PC-3 (cell line): ENCODE results near the gene ADAMTS15. TPM values are rescaled to one million over a fixed set of nuclear protein-coding genes. Genes with fewer than 3 reads are reported as not detected.

Source experiments
- ATAC-seq: fragments of 200-7000 bp; cut with Tn5 transposase; 2 replicates; pipeline ENCODE4 v1.9.1; 2020; ENCODE audit warnings: mild to moderate bottlenecking, moderate library complexity
- BruUV-seq: library from RNA; stranded (reverse); fragments of 400-500 nt; replicated peaks from 2 replicates; lab custom pipeline; 2021; lab: Mats Ljungman, UMichigan
- CTCF ChIA-PET: fragments of 300-600 bp; sonication (Branson Sonifier 250); formaldehyde crosslinking; loops from one replicate; lab custom pipeline; 2022; ENCODE audit warnings: antibody characterized with exemption; lab: Charles Lee
- POLR2A ChIA-PET: fragments of 300-600 bp; sonication (Branson Sonifier 250); formaldehyde crosslinking; loops from one replicate; lab custom pipeline; 2022; ENCODE audit warnings: antibody characterized with exemption; ENCODE audit not compliant: unreplicated experiment; lab: Charles Lee
- DNase-seq: peaks from one replicate; pipeline ENCODE4 v3.0.0-alpha.2; 2015
- H2AFZ ChIP-seq: fragments of 300-600 bp; sonication (generic); 2 replicates; pipeline ENCODE4 v1.6.0; 2016; ENCODE audit warnings: antibody characterized with exemption, low read length
- H3F3A ChIP-seq: fragments of 300-600 bp; sonication (generic); one replicate; pipeline ENCODE4 v1.6.0; 2017; ENCODE audit warnings: antibody characterized with exemption, low read length, control low read depth, mild to moderate bottlenecking; ENCODE audit not compliant: unreplicated experiment
- H3K27ac ChIP-seq: fragments of 300-600 bp; sonication (generic); 2 replicates; pipeline ENCODE4 v1.5.1; 2016; ENCODE audit warnings: mild to moderate bottlenecking, low read length
- H3K27me3 ChIP-seq: fragments of 300-600 bp; sonication (generic); 2 replicates; pipeline ENCODE4 v1.6.1; 2016; ENCODE audit warnings: low read length, mixed read lengths
- H3K36me3 ChIP-seq: fragments of 300-600 bp; sonication (generic); 2 replicates; pipeline ENCODE4 v1.6.1; 2016; ENCODE audit warnings: low read depth, mixed run types, low read length, mixed read lengths
- H3K4me1 ChIP-seq: fragments of 300-600 bp; sonication (generic); 2 replicates; pipeline ENCODE4 v1.5.1; 2016; ENCODE audit warnings: low read length; ENCODE audit not compliant: insufficient read depth
- H3K4me2 ChIP-seq: fragments of 300-600 bp; sonication (generic); 2 replicates; pipeline ENCODE4 v1.6.0; 2016; ENCODE audit warnings: low read length
- H3K4me3 ChIP-seq: fragments of 300-600 bp; sonication (generic); 2 replicates; pipeline ENCODE4 v1.5.1; 2016; ENCODE audit warnings: mild to moderate bottlenecking, low read length, mixed read lengths
- H3K79me2 ChIP-seq: fragments of 300-600 bp; sonication (generic); 2 replicates; pipeline ENCODE4 v1.6.1; 2017; ENCODE audit warnings: low read length, mixed read lengths
- H3K9ac ChIP-seq: fragments of 300-600 bp; sonication (generic); 2 replicates; pipeline ENCODE4 v1.6.0; 2016; ENCODE audit warnings: mild to moderate bottlenecking, low read length
- H3K9me2 ChIP-seq: fragments of 300-600 bp; sonication (generic); replicated peaks from 2 replicates; pipeline ENCODE4 v1.6.1; 2016; ENCODE audit warnings: mixed run types, low read length, mixed read lengths
- H3K9me3 ChIP-seq: fragments of 300-600 bp; sonication (generic); 2 replicates; pipeline ENCODE4 v1.6.1; 2016; ENCODE audit warnings: low read length, mixed read lengths
- H4K20me1 ChIP-seq: fragments of 300-600 bp; sonication (generic); 2 replicates; pipeline ENCODE4 v1.6.1; 2016; ENCODE audit warnings: low read length, mixed read lengths
- CTCF ChIP-seq: fragments of 300-600 bp; sonication (generic); conservative IDR thresholded peaks from 2 replicates; pipeline ENCODE4 v1.5.1; 2017; ENCODE audit warnings: antibody characterized with exemption, low read depth, mild to moderate bottlenecking, low read length
- EZH2 ChIP-seq: fragments of 300-600 bp; sonication (generic); IDR thresholded peaks from one replicate; pipeline ENCODE4 v1.6.1; 2017; ENCODE audit warnings: antibody characterized with exemption, mild to moderate bottlenecking, low read length; ENCODE audit not compliant: unreplicated experiment
- EZH2phosphoT487 ChIP-seq: fragments of 300-600 bp; sonication (generic); IDR thresholded peaks from 2 replicates; pipeline ENCODE4 v1.6.1; 2018; ENCODE audit warnings: mild to moderate bottlenecking, antibody characterized with exemption, low read length, borderline replicate concordance
- intact Hi-C: fragments of 100-400 bp; cut with micrococcal nuclease; formaldehyde crosslinking; loops from 2 replicates; pipeline ENCODE4 v1.9.0; 2023
- total RNA-seq: library from RNA; depleted of rRNA; stranded (reverse); fragments of >200 nt; gene quantifications from 2 replicates; pipeline ENCODE4 v1.2.3, GENCODE V29; 2014

Gene ADAMTS15
- total RNA-seq, 1 experiment from 2014 or later, result 16.8 TPM

DNA sequence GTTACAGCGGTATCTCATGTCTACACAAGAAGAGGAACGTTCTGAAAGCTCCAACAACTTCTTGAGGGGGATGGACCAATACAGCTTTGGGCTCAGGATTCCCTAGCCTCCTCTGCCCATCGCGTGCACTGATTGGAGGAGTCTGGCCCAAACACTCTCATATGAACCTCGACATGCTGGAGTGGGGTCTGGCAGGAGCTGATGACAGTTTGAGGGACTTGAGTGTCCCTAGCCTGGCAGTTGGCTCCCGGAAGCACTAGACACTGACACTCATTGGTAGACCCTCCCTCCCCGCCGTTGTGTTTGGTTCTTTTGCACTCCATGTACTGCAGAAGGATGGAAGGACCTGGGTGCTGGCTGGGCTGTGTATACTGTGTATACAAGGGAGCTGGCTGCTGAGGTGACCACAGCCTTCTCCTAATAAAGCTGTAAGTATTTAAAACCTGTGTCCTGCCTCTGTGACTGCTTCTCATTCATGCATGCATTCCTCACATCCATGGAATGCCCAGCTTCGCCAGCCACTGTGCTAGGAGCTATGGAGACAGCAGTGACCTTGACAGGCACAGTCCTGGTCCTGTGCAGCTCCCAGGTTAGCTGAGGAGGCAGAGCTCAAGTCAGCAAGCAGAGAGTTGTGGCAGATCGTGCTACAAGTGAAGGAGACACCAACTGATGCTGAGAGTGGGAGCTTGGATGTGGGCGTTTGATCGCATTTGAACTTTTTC, 27.9 kb downstream of the ADAMTS15 start:
- intact Hi-C loops, result no loop called here
- no TSS peak for BruUV-seq
- no peaks in the 10 kb centered on the region for H3K9me2 ChIP-seq
- no peaks in the 10 kb centered on the region for H3F3A ChIP-seq
- H2AFZ ChIP-seq, result no peak overlapping the region
- H3K9me3 ChIP-seq, result no peaks in the 10 kb centered on the region
- H3K9ac ChIP-seq, result no peak overlapping the region
- H3K79me2 ChIP-seq, result no peaks in the 10 kb centered on the region
- H3K36me3 ChIP-seq, result peaks cover 17% of the 10 kb centered on the region
- ChIA-PET POLR2A (no interaction called here), CTCF (interaction anchor here (0.7 kb wide), 1 partner anchor 385 kb away, joined by 3 read pairs; no protein-coding TSS in a partner anchor)
- H3K4me1 ChIP-seq, result peaks cover 18% of the 10 kb centered on the region
- ATAC-seq (no peak), DNase-seq (no peak)
- no peak overlapping the region for H3K4me2 ChIP-seq
- H3K4me3 ChIP-seq, result no peak overlapping the region
- no peaks in the 10 kb centered on the region for H3K27me3 ChIP-seq
- no peak overlapping the region for H3K27ac ChIP-seq
- H4K20me1 ChIP-seq, result no peaks in the 10 kb centered on the region
- no peak for TF ChIP-seq EZH2
- no peak for TF ChIP-seq CTCF

DNA sequence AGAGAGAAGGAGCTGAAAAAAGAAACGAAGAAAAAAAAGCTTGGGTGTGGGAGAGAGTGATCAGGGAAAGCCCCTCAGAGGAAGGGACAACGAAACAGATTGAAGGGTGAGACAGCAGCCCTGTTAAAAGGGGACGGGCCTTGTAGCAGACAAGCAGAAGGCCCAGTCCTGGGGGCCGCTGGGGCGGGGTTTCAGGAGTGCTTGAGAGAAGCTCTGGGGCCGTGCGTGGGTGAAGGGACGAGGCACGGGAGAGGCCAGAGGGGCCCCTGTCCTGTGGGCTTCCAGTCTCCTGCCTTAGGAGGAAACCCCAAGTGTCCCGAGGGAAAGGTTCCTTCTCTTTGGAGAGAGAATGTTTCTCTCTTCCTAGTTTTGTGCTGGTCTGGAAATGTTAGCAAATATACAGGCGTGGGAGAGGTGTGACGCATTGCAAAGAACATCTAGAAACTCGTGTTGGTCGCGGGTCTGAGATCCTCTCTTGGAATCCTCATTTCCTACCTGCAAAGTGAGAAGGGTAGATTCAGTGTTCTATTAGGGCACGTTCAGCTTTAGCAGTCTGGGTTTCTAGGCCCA, 28.6 kb downstream of the ADAMTS15 start:
- Histone ChIP-seq H3K4me3 (no peak overlapping the region), H3K9me3 (no peaks in the 10 kb centered on the region), H3K4me2 (no peak overlapping the region), H3K36me3 (peaks cover 11% of the 10 kb centered on the region; the same call in 1 of the 2 replicates), H3K9me2 (no peaks in the 10 kb centered on the region), H3K4me1 (peaks cover 18% of the 10 kb centered on the region), H2AFZ (no peak overlapping the region), H3K27me3 (no peaks in the 10 kb centered on the region), H3K79me2 (no peaks in the 10 kb centered on the region), H3K9ac (peak overlapping the region; percentile 14; the same call in 1 of the 2 replicates), H3K27ac (peak overlapping the region; percentile 64), H4K20me1 (no peaks in the 10 kb centered on the region), H3F3A (no peaks in the 10 kb centered on the region)
- POLR2A ChIA-PET, result interaction anchor here (0.6 kb wide), 1 partner anchor 46 kb away, joined by 3 read pairs; no protein-coding TSS in a partner anchor
- DNase-seq, result no peak
- CTCF ChIA-PET, result interaction anchor here (0.7 kb wide), 1 partner anchor 385 kb away, joined by 3 read pairs; no protein-coding TSS in a partner anchor
- ATAC-seq, result no peak
- no TSS peak for BruUV-seq
- intact Hi-C loops, result no loop called here
- TF ChIP-seq EZH2phosphoT487, result no peak
- no peak for TF ChIP-seq EZH2
- TF ChIP-seq CTCF, result no peak
